ENCODE measurements around the gene SPG21.

GRCh38 chr15:64947211-64947610 is 42.5 kb downstream of the SPG21 start:
- no peak for TF ChIP-seq POLR2A (IDR thresholded peaks at IDR 0.05; ENCODE audit: low read depth)
- TF ChIP-seq CTCF (IDR thresholded peaks at IDR 0.05) = no peak
- no peak for TF ChIP-seq EP300 (IDR thresholded peaks at IDR 0.05)
